MM.1S (cell line): ENCODE results near the gene ZNF592.

Source experiments
- DNase-seq: peaks from one replicate; pipeline ENCODE4 v3.0.0-alpha.2; 2015
- H2AFZ ChIP-seq: fragments of 300-600 bp; sonication (generic); 2 replicates; pipeline ENCODE4 v1.6.0; 2016; ENCODE audit warnings: antibody characterized with exemption, low read length
- H3F3A ChIP-seq: fragments of 300-600 bp; sonication (generic); 2 replicates; pipeline ENCODE4 v1.6.1; 2016; ENCODE audit warnings: mild to moderate bottlenecking, antibody characterized with exemption, low read length, moderate library complexity, mixed read lengths; ENCODE audit not compliant: insufficient read depth
- H3K27ac ChIP-seq: fragments of 300-600 bp; sonication (generic); 2 replicates; pipeline ENCODE4 v1.5.1; 2016; ENCODE audit warnings: mild to moderate bottlenecking, low read length
- H3K27me3 ChIP-seq: fragments of 300-600 bp; sonication (generic); replicated peaks from 2 replicates; pipeline ENCODE4 v1.6.0; 2016; ENCODE audit warnings: low read length; ENCODE audit not compliant: insufficient read depth
- H3K36me3 ChIP-seq: fragments of 300-600 bp; sonication (generic); replicated peaks from 2 replicates; pipeline ENCODE4 v1.6.1; 2016; ENCODE audit warnings: mild to moderate bottlenecking, low read length, mixed read lengths; ENCODE audit not compliant: insufficient read depth
- H3K4me1 ChIP-seq: fragments of 300-600 bp; sonication (generic); 2 replicates; pipeline ENCODE4 v1.6.1; 2016; ENCODE audit warnings: low read length, mixed read lengths
- H3K4me2 ChIP-seq: fragments of 300-600 bp; sonication (generic); 2 replicates; pipeline ENCODE4 v1.6.0; 2016; ENCODE audit warnings: low read depth, low read length
- H3K4me3 ChIP-seq: fragments of 300-600 bp; sonication (generic); 2 replicates; pipeline ENCODE4 v1.5.1; 2016; ENCODE audit warnings: low read length, mixed read lengths
- H3K79me2 ChIP-seq: fragments of 300-600 bp; sonication (generic); 2 replicates; pipeline ENCODE4 v1.6.1; 2016; ENCODE audit warnings: mixed run types, low read length, mixed read lengths
- H3K9ac ChIP-seq: fragments of 300-600 bp; sonication (generic); 2 replicates; pipeline ENCODE4 v1.6.1; 2016; ENCODE audit warnings: low read length, mixed read lengths
- H3K9me2 ChIP-seq: fragments of 300-600 bp; sonication (generic); replicated peaks from 2 replicates; pipeline ENCODE4 v1.6.1; 2016; ENCODE audit warnings: mild to moderate bottlenecking, low read length, mixed read lengths; ENCODE audit not compliant: insufficient read depth
- H3K9me3 ChIP-seq: fragments of 300-600 bp; sonication (generic); replicated peaks from 2 replicates; pipeline ENCODE4 v1.6.1; 2016; ENCODE audit warnings: mild to moderate bottlenecking, low read length, mixed read lengths; ENCODE audit not compliant: insufficient read depth
- H4K20me1 ChIP-seq: fragments of 300-600 bp; sonication (generic); 2 replicates; pipeline ENCODE4 v1.6.1; 2016; ENCODE audit warnings: mild to moderate bottlenecking, low read length, moderate library complexity, mixed read lengths; ENCODE audit not compliant: insufficient read depth
- EZH2 ChIP-seq: fragments of 300-600 bp; sonication (generic); optimal IDR thresholded peaks from 2 replicates; pipeline ENCODE3; 2017; ENCODE audit warnings: low read depth, mild to moderate bottlenecking, antibody characterized with exemption, low read length, mixed read lengths
- EZH2phosphoT487 ChIP-seq: fragments of 300-600 bp; sonication (generic); IDR thresholded peaks from 2 replicates; pipeline ENCODE4 v1.6.1; 2018; ENCODE audit warnings: antibody characterized with exemption, low read length
- TF ChIP-seq, protein P1 (sequence below): fragments of 300-600 bp; sonication (generic); IDR thresholded peaks from 2 replicates; pipeline ENCODE4 v1.5.1; 2016; ENCODE audit warnings: antibody characterized with exemption, low read length, mixed read lengths

ZNF592 gene

DNA sequence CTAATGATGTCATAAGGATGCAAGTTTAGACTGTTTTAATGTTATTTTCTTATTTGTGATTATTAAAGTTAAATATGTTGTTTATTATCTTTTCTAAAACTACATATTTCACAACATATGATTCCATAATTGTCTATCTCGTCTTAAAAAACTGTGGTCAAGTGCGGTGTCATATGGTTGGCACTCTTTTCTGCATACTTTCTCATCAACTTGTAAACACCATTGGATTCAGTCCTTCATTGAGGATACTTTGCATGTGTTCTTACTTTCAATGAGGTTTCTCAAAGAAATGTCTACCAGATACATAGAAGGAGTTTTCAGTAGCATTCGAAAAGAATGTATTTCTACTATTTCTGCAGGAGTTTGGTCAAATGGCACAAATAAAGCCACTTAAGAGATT, 46.8 kb downstream of the ZNF592 start:
- peaks cover 29% of the 10 kb centered on the region for H3K79me2 ChIP-seq
- H2AFZ ChIP-seq: no peak overlapping the region
- H3K9me3 ChIP-seq: no peaks in the 10 kb centered on the region
- no peaks in the 10 kb centered on the region for H3F3A ChIP-seq
- no peak overlapping the region for H3K4me2 ChIP-seq
- no peak overlapping the region for H3K4me3 ChIP-seq
- H4K20me1 ChIP-seq: no peaks in the 10 kb centered on the region
- TF ChIP-seq EZH2: no peak
- no peak for TF ChIP-seq EZH2phosphoT487
- TF ChIP-seq, protein P1, sequence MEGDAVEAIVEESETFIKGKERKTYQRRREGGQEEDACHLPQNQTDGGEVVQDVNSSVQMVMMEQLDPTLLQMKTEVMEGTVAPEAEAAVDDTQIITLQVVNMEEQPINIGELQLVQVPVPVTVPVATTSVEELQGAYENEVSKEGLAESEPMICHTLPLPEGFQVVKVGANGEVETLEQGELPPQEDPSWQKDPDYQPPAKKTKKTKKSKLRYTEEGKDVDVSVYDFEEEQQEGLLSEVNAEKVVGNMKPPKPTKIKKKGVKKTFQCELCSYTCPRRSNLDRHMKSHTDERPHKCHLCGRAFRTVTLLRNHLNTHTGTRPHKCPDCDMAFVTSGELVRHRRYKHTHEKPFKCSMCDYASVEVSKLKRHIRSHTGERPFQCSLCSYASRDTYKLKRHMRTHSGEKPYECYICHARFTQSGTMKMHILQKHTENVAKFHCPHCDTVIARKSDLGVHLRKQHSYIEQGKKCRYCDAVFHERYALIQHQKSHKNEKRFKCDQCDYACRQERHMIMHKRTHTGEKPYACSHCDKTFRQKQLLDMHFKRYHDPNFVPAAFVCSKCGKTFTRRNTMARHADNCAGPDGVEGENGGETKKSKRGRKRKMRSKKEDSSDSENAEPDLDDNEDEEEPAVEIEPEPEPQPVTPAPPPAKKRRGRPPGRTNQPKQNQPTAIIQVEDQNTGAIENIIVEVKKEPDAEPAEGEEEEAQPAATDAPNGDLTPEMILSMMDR: no peak
- H3K9ac ChIP-seq: no peak overlapping the region
- no peaks in the 10 kb centered on the region for H3K9me2 ChIP-seq
- no peak for DNase-seq
- H3K36me3 ChIP-seq: peaks cover 4% of the 10 kb centered on the region; the same call in 1 of the 2 replicates
- no peak overlapping the region for H3K27ac ChIP-seq
- no peaks in the 10 kb centered on the region for H3K4me1 ChIP-seq
- H3K27me3 ChIP-seq: no peaks in the 10 kb centered on the region

DNA sequence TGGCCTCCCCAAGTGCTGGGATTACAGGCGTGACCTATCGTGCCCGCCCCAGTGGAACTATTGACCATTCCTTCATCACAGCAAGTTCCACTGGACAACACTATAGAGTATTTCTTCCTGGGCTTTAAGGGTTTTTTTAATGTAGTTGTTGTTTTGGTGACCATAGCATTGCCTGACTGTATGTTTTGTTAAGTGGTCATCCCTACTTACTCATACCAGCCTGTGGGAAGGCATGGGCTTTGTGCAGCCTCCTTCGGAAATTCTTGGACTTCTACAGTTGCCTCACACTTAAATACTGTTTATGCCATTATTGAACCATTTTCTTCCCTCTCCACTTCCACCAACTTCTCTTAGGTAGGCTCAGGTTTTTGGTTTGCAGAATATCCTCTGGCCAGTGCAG, 48.8 kb downstream of the ZNF592 start:
- Histone ChIP-seq H3K4me3 (no peak overlapping the region), H3F3A (no peaks in the 10 kb centered on the region), H3K27ac (no peak overlapping the region), H2AFZ (no peak overlapping the region), H3K36me3 (peaks cover under 1% of the 10 kb centered on the region; the same call in 1 of the 2 replicates), H3K4me2 (no peak overlapping the region), H3K79me2 (peaks cover 18% of the 10 kb centered on the region), H3K9ac (no peak overlapping the region), H3K4me1 (no peaks in the 10 kb centered on the region), H4K20me1 (no peaks in the 10 kb centered on the region), H3K9me3 (no peaks in the 10 kb centered on the region), H3K27me3 (no peaks in the 10 kb centered on the region), H3K9me2 (no peaks in the 10 kb centered on the region)
- TF ChIP-seq, protein P1: no peak
- no peak for TF ChIP-seq EZH2phosphoT487
- no peak for TF ChIP-seq EZH2
- DNase-seq: no peak

DNA sequence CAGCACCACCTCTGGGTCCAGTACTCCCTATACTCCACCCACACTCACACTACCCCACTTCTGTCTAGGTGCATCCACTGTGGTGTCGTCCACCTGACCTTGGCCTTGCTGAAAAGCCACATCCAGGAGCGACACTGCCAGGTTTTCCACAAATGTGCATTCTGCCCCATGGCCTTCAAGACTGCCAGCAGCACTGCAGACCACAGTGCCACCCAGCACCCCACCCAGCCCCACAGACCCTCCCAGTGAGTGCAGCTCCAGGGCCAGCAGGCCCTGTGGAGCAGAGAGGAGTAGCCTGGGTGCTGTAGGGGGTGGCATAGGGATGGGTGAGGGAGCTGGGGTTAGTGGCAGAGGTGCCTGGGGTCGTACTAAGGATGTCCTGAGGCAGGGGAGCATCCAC, 49.4 kb downstream of the ZNF592 start:
- DNase-seq: no peak
- H4K20me1 ChIP-seq: no peaks in the 10 kb centered on the region
- H3K4me2 ChIP-seq: no peak overlapping the region

More for the DNA sequence above, 49.4 kb downstream of the ZNF592 start:
- no peak overlapping the region for H2AFZ ChIP-seq
- H3K27ac ChIP-seq: no peak overlapping the region
- no peak overlapping the region for H3K9ac ChIP-seq
- no peaks in the 10 kb centered on the region for H3K27me3 ChIP-seq
- no peaks in the 10 kb centered on the region for H3K9me2 ChIP-seq
- no peaks in the 10 kb centered on the region for H3F3A ChIP-seq
- no peaks in the 10 kb centered on the region for H3K4me1 ChIP-seq
- H3K9me3 ChIP-seq: no peaks in the 10 kb centered on the region
- H3K4me3 ChIP-seq: no peak overlapping the region
- peaks cover 13% of the 10 kb centered on the region; the same call in 1 of the 2 replicates for H3K79me2 ChIP-seq
- TF ChIP-seq EZH2: no peak
- TF ChIP-seq EZH2phosphoT487: no peak
- TF ChIP-seq, protein P1: no peak
- H3K36me3 ChIP-seq: no peaks in the 10 kb centered on the region
